ENCODE results near the gene HMGN4. TPM values are rescaled to one million over a fixed set of nuclear protein-coding genes. Genes with fewer than 3 reads are reported as not detected.
A peak's percentile ranks its signal among the peaks of the same experiment; 100 is the strongest.

The HMGN4 gene
- total and polyA plus RNA-seq, 9 of the 15 experiments (the other 6 are each of a cell fraction or from before 2014, with no cell fraction given) = 35.4 to 134 (median 94.1) TPM

GRCh38 chr6:26575494-26575939, 37.4 kb downstream of the HMGN4 start (continued):
- TF ChIP-seq, protein P1, sequence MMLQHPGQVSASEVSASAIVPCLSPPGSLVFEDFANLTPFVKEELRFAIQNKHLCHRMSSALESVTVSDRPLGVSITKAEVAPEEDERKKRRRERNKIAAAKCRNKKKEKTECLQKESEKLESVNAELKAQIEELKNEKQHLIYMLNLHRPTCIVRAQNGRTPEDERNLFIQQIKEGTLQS (IDR thresholded peaks at IDR 0.05) = no peak
- TF ChIP-seq, protein P1 (CRISPR knock-in tag; conservative IDR thresholded peaks at IDR 0.05) = 0 out of 2 replicates have a peak, but pooled peaks have one; percentile 19
- TF ChIP-seq NR2F6 (CRISPR knock-in tag; IDR thresholded peaks at IDR 0.05) = no peak
- TF ChIP-seq GABPB1 (CRISPR knock-in tag; IDR thresholded peaks at IDR 0.05) = peak; percentile 43; the same call in 1 of the 2 replicates
- peak; percentile 100 for TF ChIP-seq TBP (optimal IDR thresholded peaks at IDR 0.05; ENCODE audit: low read depth, low read length)
- peak; percentile 92 for TF ChIP-seq BRD9 (IDR thresholded peaks at IDR 0.05; ENCODE audit: low read depth, partially characterized antibody)
- 0 out of 2 replicates have a peak, but pooled peaks have one; percentile 50 for TF ChIP-seq FOXP1 (CRISPR knock-in tag; IDR thresholded peaks at IDR 0.05)
- TF ChIP-seq, protein P2, sequence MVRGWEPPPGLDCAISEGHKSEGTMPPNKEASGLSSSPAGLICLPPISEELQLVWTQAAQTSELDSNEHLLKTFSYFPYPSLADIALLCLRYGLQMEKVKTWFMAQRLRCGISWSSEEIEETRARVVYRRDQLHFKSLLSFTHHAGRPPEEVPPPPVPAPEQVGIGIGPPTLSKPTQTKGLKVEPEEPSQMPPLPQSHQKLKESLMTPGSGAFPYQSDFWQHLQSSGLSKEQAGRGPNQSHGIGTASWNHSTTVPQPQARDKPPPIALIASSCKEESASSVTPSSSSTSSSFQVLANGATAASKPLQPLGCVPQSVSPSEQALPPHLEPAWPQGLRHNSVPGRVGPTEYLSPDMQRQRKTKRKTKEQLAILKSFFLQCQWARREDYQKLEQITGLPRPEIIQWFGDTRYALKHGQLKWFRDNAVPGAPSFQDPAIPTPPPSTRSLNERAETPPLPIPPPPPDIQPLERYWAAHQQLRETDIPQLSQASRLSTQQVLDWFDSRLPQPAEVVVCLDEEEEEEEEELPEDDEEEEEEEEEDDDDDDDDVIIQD (CRISPR knock-in tag; IDR thresholded peaks at IDR 0.05) = no peak
- TF ChIP-seq BCOR (IDR thresholded peaks at IDR 0.05) = peak; percentile 42; the same call in 1 of the 2 replicates
- TF ChIP-seq TEAD4 (IDR thresholded peaks at IDR 0.05; ENCODE audit: low read length) = peak; percentile 71
- no peak for TF ChIP-seq TEAD4 (CRISPR knock-in tag; IDR thresholded peaks at IDR 0.05; ENCODE audit: borderline replicate concordance)
- TF ChIP-seq, protein P3, sequence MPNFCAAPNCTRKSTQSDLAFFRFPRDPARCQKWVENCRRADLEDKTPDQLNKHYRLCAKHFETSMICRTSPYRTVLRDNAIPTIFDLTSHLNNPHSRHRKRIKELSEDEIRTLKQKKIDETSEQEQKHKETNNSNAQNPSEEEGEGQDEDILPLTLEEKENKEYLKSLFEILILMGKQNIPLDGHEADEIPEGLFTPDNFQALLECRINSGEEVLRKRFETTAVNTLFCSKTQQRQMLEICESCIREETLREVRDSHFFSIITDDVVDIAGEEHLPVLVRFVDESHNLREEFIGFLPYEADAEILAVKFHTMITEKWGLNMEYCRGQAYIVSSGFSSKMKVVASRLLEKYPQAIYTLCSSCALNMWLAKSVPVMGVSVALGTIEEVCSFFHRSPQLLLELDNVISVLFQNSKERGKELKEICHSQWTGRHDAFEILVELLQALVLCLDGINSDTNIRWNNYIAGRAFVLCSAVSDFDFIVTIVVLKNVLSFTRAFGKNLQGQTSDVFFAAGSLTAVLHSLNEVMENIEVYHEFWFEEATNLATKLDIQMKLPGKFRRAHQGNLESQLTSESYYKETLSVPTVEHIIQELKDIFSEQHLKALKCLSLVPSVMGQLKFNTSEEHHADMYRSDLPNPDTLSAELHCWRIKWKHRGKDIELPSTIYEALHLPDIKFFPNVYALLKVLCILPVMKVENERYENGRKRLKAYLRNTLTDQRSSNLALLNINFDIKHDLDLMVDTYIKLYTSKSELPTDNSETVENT (CRISPR knock-in tag; IDR thresholded peaks at IDR 0.05) = peak; percentile 65; the same call in 1 of the 2 replicates
- TF ChIP-seq SMAD3 (CRISPR knock-in tag; conservative IDR thresholded peaks at IDR 0.05) = no peak
- TF ChIP-seq MTA1 (IDR thresholded peaks at IDR 0.05; ENCODE audit: borderline replicate concordance) = peak; percentile 67

All from K562 (cell line).